Mesenteric fat pad (tissue), 1 donor: ENCODE measurements around the gene NRG2. TPM values are rescaled to one million over a fixed set of nuclear protein-coding genes. Genes with fewer than 3 reads are reported as not detected.

Experiments used
- DNase-seq: peaks from one replicate; pipeline ENCODE4 v3.0.0-alpha.2; 2020; ENCODE audit warnings: low spot score
- total RNA-seq: library from RNA; stranded (reverse); fragmentation: NEBNext Ultra II Directional; extraction: Animal tissue kit (Norgen Biotek cat#: 25700); gene quantifications from one replicate; pipeline ENCODE4 v1.2.1, GENCODE V29; 2021
- donor health status: DM: yes; HTN: yes; CAD: no.

Gene NRG2
- total RNA-seq, 1 donor from 2014 or later: 5.7 TPM

- DNase-seq: no peak
Observed at GRCh38 chr5:139841549-139841948, 201.6 kb downstream of the NRG2 start.

DNA sequence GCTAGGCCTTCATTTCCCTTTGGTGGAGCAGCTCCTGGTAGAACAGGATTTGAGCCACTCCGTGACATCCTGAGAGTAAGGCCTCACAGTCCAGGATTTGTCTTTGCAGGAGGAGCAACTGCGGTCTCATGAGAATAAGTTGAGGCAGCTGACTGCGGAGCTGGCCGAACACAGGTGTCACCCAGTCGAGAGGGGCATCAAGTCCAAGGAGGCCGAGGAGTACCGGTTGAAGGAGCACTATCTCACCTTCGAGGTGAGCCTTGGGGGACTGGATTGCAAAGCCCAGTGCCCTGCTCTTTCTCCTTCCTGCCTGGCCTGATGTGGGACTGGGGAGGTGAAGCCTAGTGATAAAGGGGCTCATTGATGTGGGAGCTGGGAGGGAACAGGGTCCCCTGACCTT, 203.2 kb downstream of the NRG2 start:
- DNase-seq: no peak

GRCh38 chr5:139839232-139839815, 203.8 kb downstream of the NRG2 start:
- DNase-seq: no peak

GRCh38 chr5:139838381-139839197, 204.5 kb downstream of the NRG2 start:
- DNase-seq: no peak

- DNase-seq: no peak
Observed at GRCh38 chr5:139837711-139838380, 205.3 kb downstream of the NRG2 start.

- no peak for DNase-seq
Observed at GRCh38 chr5:139836469-139837208, 206.5 kb downstream of the NRG2 start.

DNA sequence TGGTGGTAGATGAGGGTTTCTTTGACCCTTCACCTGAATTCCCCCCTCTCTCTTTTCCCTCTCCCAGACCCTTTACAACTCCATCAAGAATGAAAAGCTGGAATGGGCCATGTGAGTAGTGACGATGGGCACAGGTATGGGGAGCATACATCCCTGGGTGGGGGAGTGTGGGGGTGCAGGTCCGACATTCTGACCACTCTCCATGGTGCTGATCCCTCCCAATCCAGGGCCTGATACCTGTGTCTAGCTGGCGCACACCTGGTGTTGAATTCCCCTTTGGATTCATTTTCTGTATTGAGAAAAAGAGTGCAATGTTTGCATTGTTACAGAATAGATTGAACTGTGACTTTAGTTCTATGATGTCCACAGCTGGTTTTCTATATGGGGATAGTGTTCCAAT, 207.4 kb downstream of the NRG2 start:
- no peak for DNase-seq

DNA sequence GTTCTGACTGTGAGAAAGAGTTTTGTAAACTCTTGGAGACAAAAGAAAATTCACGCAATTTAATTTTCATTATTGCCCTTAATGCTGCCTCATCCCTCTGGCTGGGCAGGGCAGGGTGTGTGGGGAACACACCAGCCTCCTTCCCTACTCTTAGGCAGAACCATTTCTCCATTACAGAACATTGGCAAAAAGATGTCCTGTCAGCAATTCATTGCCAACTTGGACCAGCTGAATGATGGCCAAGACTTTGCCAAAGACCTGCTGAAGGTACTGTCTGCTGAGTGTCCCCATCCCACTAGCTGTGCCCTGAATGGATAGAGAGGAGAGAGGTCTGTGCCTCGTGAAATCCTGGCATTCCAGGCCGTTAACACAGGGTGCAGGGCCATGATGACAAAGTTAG, 209.6 kb downstream of the NRG2 start:
- no peak for DNase-seq

GRCh38 chr5:139831624-139832023, 211.5 kb downstream of the NRG2 start:
- DNase-seq: no peak

DNA sequence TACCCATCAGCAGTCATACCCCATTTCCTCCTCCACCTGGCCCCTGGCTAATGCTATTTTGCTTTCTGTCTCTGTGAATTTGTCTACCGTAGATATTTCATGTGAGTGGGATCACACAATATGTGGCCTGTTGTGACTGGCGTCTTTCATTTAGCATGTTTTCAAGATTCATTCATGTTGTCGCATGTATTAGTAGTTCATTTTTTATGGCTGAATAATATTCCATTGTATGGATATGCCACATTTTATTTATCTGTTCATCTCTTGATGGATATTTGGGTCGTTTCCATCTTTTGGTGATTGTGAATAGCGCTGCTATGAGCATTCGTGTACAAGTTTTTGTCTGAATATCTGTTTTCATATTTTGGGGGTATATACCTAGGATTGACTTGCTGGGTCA, 213.6 kb downstream of the NRG2 start:
- DNase-seq: no peak

DNA sequence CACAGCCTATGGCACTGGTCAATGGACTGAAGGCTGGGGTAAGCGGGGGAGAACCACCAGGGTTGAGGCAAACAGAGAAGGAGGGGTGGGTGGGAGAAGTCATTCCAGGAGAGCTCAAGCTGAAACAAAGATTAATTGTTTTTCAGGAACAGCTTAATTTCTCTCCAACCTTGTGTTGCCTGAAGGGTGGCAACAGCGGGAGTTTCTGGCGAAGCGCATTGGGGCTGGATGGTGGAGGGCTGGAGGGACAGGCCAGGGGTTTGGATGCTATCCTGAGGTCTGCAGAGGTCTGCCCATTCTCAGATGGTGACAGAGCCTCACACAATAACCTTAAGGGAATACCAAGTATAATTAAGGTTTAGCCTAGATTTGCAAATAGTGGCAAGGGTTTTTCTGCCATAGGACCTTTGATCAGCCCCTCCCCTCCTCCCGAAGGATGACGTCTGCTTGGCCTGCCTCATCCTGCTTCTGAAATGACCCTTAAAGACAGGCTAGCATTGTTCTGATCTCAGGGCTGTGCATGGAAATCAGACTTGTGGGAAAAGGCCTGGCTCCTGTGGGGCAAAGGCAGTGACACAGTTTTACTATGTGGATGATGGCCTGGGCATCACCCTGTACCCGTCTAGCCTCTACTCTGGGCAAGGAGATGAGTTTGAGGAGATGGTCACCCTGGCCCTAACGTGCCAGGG, 214.7 kb downstream of the NRG2 start:
- DNase-seq: no peak

- no peak for DNase-seq
Observed at GRCh38 chr5:139825690-139826089, 217.4 kb downstream of the NRG2 start.

DNA sequence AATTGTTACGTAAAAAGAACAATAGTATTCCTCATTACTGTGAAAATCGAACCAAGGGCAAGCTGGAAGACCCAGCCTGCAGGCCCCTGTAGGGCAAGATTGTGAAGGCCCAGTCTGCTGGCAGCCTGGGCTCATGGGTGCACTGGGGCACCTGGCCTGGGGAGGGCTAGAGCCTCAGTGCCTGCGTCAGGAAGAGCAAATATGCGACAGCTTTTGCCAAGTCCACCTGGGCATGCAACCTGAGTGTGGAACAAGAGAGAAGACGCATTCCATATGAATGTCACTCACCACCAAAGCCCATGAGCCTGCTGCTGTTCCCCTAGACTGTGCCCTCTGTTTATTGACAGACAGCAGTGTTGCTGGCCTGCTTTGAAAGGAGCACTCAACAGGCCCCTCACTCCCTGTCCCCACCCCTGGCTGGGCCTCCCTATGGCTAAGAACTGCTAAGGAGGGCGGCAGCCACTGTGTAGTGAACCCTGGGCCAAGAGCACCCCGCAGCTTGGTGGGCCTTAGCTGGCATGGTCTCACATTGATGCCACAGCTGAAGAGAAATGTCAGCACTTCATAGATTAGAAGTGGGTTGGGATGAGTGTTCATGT, 219.2 kb downstream of the NRG2 start:
- no peak for DNase-seq

DNA sequence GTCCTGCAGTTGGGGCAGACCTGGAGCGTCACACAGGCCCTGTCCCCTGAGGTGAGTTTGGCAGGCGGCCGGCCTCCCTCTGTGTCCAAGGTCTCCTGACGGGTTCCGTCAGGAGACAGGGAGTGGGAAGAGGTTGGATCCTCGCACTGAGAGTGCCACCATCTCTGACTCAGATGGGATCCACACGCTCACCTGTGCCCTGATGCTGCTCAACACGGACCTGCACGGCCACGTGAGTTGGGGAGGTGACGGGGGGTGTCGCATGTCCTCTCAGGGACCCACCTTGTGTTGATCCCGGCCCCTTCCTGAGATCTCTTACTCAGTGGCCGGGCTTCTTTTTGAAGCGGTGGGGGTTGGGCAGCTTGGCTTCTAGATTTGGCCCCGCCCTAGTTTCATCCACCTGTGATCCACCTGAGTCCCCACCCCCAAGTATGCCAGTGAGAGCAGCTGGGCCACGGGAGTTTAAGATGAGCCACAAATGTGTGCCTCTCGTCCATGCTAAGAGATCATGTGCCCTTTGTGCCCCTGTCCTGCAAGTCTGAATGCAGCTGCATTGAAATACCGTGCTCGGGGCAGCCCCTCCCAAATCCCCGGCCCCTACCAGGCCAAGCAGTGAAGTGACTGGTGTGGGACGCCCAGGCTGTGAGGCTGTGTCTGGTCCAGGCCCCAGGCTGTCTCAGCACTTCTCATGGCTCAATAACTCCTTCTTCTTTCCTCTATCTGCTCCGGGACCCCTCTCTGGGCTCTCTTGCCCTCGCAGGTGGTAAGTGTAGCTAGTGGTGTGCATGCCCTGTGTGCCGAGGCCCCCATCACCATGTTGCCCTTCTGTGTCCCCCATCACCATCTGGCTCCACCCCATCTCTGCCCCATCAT, 220.3 kb downstream of the NRG2 start:
- DNase-seq: no peak

DNA sequence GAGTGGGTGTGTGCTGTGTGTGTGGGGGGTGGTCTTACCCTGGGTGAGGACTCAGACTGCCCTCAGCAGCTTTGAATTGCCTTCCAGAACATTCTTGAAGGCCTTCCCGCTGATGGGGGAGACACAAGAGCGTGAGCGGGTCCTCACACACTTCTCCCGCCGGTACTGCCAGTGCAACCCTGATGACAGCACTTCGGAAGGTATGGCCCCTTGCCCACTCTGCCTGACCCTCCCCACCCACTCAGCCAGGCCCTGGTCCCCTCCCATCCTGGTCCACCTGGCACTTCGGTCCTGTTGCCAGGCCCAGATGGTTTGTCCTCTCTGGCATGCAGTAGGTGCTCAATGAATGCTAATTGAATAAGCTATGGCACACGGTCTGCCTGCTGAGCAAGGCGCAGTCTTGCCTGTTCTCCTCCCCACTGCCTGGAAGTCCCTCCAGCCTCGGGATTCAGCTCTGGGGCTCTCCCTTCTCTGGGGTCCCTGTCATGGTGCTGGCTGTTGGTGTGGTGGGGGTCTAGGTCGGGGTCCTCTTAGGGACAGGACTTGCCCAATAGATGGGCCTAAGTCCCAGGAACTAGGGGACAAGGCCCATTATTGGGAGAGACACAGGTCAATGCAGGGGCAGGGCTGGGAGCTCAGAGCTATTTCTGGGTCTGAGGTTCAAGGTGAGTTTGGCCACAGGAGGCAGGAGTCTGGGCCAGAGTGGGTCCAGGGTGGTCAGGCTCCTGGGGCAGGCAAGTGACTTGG, 221.1 kb downstream of the NRG2 start:
- no peak for DNase-seq

- no peak for DNase-seq
Observed at GRCh38 chr5:139820606-139821005, 222.5 kb downstream of the NRG2 start.

- no peak for DNase-seq
Observed at GRCh38 chr5:139820130-139820529, 223.0 kb downstream of the NRG2 start.

GRCh38 chr5:139817970-139818369, 225.1 kb downstream of the NRG2 start:
- DNase-seq: no peak

- no peak for DNase-seq
Observed at GRCh38 chr5:139817362-139817761, 225.7 kb downstream of the NRG2 start.
